Mesenchymal stem cell (in vitro differentiated cells and primary cell): ENCODE measurements around the gene ARHGAP1.

Experiments
- DNase-seq: peaks from one replicate; pipeline ENCODE4 v3.0.0-alpha.2; 2013
- H2AFZ ChIP-seq: one replicate; pipeline ENCODE4 v1.6.1; 2013; ENCODE audit warnings: low read depth, mild to moderate bottlenecking, control low read depth, inconsistent platforms, low read length, moderate library complexity
- H2AK5ac ChIP-seq: 2 replicates; pipeline ENCODE4 v1.6.1; 2013; ENCODE audit warnings: low read length, moderate library complexity, mild to moderate bottlenecking, inconsistent platforms; ENCODE audit not compliant: severe bottlenecking
- H2BK120ac ChIP-seq: one replicate; pipeline ENCODE4 v1.6.1; 2013; ENCODE audit warnings: low read depth, mild to moderate bottlenecking, inconsistent platforms, low read length, moderate library complexity
- H2BK12ac ChIP-seq, 2 experiments: one replicate each; pipeline ENCODE4 v1.6.1; 2013; ENCODE audit warnings: inconsistent platforms in 2 of 2, low read length in 2 of 2, mild to moderate bottlenecking in 2 of 2, moderate library complexity in 2 of 2, control low read depth in 1 of 2
- H2BK15ac ChIP-seq: one replicate; pipeline ENCODE4 v1.6.1; 2013; ENCODE audit warnings: mild to moderate bottlenecking, low read depth, inconsistent platforms; ENCODE audit not compliant: poor library complexity, severe bottlenecking
- H2BK5ac ChIP-seq: 2 replicates; pipeline ENCODE4 v1.6.1; 2013; ENCODE audit warnings: low read depth, mild to moderate bottlenecking, low read length, control low read depth, inconsistent platforms; ENCODE audit not compliant: poor library complexity, severe bottlenecking
- H3K14ac ChIP-seq, 2 experiments: one replicate each; pipeline ENCODE4 v1.6.1; 2013; ENCODE audit warnings: inconsistent platforms in 2 of 2, low read length in 2 of 2, control low read depth in 1 of 2, mild to moderate bottlenecking in 1 of 2, moderate library complexity in 1 of 2
- H3K18ac ChIP-seq, 2 experiments: one replicate each; pipeline ENCODE4 v1.6.1; 2013; ENCODE audit warnings: inconsistent platforms in 2 of 2, low read length in 2 of 2, control low read depth in 1 of 2, low read depth in 1 of 2, mild to moderate bottlenecking in 1 of 2
- H3K23ac ChIP-seq, 2 experiments: one replicate each; pipeline ENCODE4 v1.6.1; 2013; ENCODE audit warnings: inconsistent platforms in 2 of 2, low read length in 2 of 2, mild to moderate bottlenecking in 2 of 2, moderate library complexity in 2 of 2, control low read depth in 1 of 2
- H3K27ac ChIP-seq: 2 replicates; pipeline ENCODE4 v1.5.1; 2013; ENCODE audit warnings: mild to moderate bottlenecking, moderate library complexity, low read length, control low read depth, inconsistent platforms; ENCODE audit not compliant: poor library complexity, severe bottlenecking
- H3K27me3 ChIP-seq, 2 experiments: 2 replicates each; pipeline versions ENCODE4 v1.6.1 to v1.7.0; 2013; ENCODE audit warnings: low read length in 2 of 2, mild to moderate bottlenecking in 2 of 2, moderate library complexity in 2 of 2, control low read depth in 1 of 2, inconsistent platforms in 1 of 2; ENCODE audit not compliant: control insufficient read depth in 1 of 2, insufficient read depth in 1 of 2
- H3K36me3 ChIP-seq, 2 experiments: 2 replicates each; pipeline versions ENCODE4 v1.6.1 to v1.7.0; 2013; ENCODE audit warnings: low read length in 2 of 2, control low read depth in 1 of 2, inconsistent platforms in 1 of 2, low read depth in 1 of 2, mild to moderate bottlenecking in 1 of 2; ENCODE audit not compliant: insufficient read depth in 2 of 2, control insufficient read depth in 1 of 2
- H3K4ac ChIP-seq, 2 experiments: one replicate each; pipeline ENCODE4 v1.6.1; 2013; ENCODE audit warnings: inconsistent platforms in 2 of 2, low read length in 2 of 2, mild to moderate bottlenecking in 2 of 2, moderate library complexity in 2 of 2, control low read depth in 1 of 2, low read depth in 1 of 2
- H3K4me1 ChIP-seq: 2 replicates; pipeline ENCODE4 v1.6.1; 2013; ENCODE audit warnings: low read depth, low read length, control low read depth; ENCODE audit not compliant: control insufficient read depth, insufficient read depth
- H3K4me2 ChIP-seq: 2 replicates; pipeline ENCODE4 v1.6.1; 2013; ENCODE audit warnings: low read length, mild to moderate bottlenecking, inconsistent platforms; ENCODE audit not compliant: poor library complexity, severe bottlenecking
- H3K4me3 ChIP-seq, 2 experiments: 2 replicates each; pipeline versions ENCODE4 v1.5.1 to v1.7.0; 2013; ENCODE audit warnings: low read length in 2 of 2, mild to moderate bottlenecking in 2 of 2, control low read depth in 1 of 2, low read depth in 1 of 2; ENCODE audit not compliant: insufficient read depth in 1 of 2
- H3K79me1 ChIP-seq: replicated peaks from 2 replicates; pipeline ENCODE4 v1.6.1; 2013; ENCODE audit warnings: mild to moderate bottlenecking, control low read depth, low read length, inconsistent platforms; ENCODE audit not compliant: poor library complexity, severe bottlenecking
- H3K9ac ChIP-seq: 2 replicates; pipeline ENCODE4 v1.7.0; 2013; ENCODE audit warnings: mild to moderate bottlenecking, low read length, moderate library complexity
- H3K9me3 ChIP-seq: 2 replicates; pipeline ENCODE4 v1.7.0; 2013; ENCODE audit warnings: mild to moderate bottlenecking, low read length; ENCODE audit not compliant: control insufficient read depth
- H4K8ac ChIP-seq: one replicate; pipeline ENCODE4 v1.6.1; 2013; ENCODE audit warnings: inconsistent platforms, mild to moderate bottlenecking, low read length, moderate library complexity
- H4K91ac ChIP-seq: one replicate; pipeline ENCODE4 v1.6.1; 2013; ENCODE audit warnings: mild to moderate bottlenecking, low read length, inconsistent platforms
- WGBS: methylation state at CpG from one replicate; pipeline ENCODE4 v1.1.7; 2013; ENCODE audit warnings: mixed read lengths; 5-methylcytosine and 5-hydroxymethylcytosine counted together

The ARHGAP1 gene

GRCh38 chr11:46674463-46675287, 25.7 kb downstream of the ARHGAP1 start:
- Histone ChIP-seq H3K23ac (no peak overlapping the region), H2BK15ac (no peak overlapping the region), H3K36me3 (peaks cover 71 to 77% of the 10 kb centered on the region in 2 experiments), H3K27ac (peak overlapping the region; percentile 63), H3K9me3 (no peaks in the 10 kb centered on the region), H3K9ac (peak overlapping the region; percentile 80), H3K27me3 (no peaks in the 10 kb centered on the region), H4K8ac (peak overlapping the region; percentile 47), H2AFZ (no peak overlapping the region), H3K4ac (peak overlapping the region in 1 of 2 experiments; percentile 13), H3K4me3 (no peak overlapping the region), H3K18ac (peak overlapping the region in 1 of 2 experiments; percentile 58), H4K91ac (no peak overlapping the region), H2BK5ac (no peak overlapping the region), H3K14ac (no peak overlapping the region), H2BK12ac (no peak overlapping the region), H2BK120ac (no peak overlapping the region), H2AK5ac (peak overlapping the region; percentile 56), H3K4me1 (peaks cover 32% of the 10 kb centered on the region), H3K4me2 (no peak overlapping the region), H3K79me1 (peaks cover 8% of the 10 kb centered on the region)
- 25% methylated on average over 8 of the region's 12 CpGs for WGBS
- DNase-seq: no peak

- Histone ChIP-seq H3K4me2 (no peak overlapping the region), H3K9ac (no peak overlapping the region), H3K14ac (no peak overlapping the region), H3K9me3 (no peaks in the 10 kb centered on the region), H2AFZ (no peak overlapping the region), H2BK15ac (no peak overlapping the region), H2BK120ac (no peak overlapping the region), H3K27ac (no peak overlapping the region), H3K4me3 (no peak overlapping the region), H3K18ac (no peak overlapping the region), H3K23ac (no peak overlapping the region), H3K4me1 (peaks cover 32% of the 10 kb centered on the region), H4K8ac (no peak overlapping the region), H3K27me3 (no peaks in the 10 kb centered on the region), H2AK5ac (no peak overlapping the region), H3K36me3 (peaks cover 67 to 77% of the 10 kb centered on the region in 2 experiments), H2BK5ac (no peak overlapping the region), H3K4ac (no peak overlapping the region), H4K91ac (no peak overlapping the region), H2BK12ac (no peak overlapping the region), H3K79me1 (peaks cover 4% of the 10 kb centered on the region)
- DNase-seq: no peak
- 93% methylated on average over 5 of the region's 6 CpGs for WGBS
Observed at GRCh38 chr11:46673713-46674462, 26.5 kb downstream of the ARHGAP1 start.

- WGBS: 95% methylated on average over 6 of the region's 7 CpGs
- no peak overlapping the region for H4K8ac ChIP-seq
Observed at GRCh38 chr11:46672381-46672839, 28.0 kb downstream of the ARHGAP1 start.

GRCh38 chr11:46671958-46672315, 28.5 kb downstream of the ARHGAP1 start:
- Histone ChIP-seq H4K8ac (no peak overlapping the region), H3K9me3 (no peaks in the 10 kb centered on the region), H3K4me3 (no peak overlapping the region), H2AK5ac (no peak overlapping the region), H3K79me1 (peaks cover 1% of the 10 kb centered on the region), H3K4ac (no peak overlapping the region), H3K18ac (no peak overlapping the region), H3K4me1 (peaks cover 24% of the 10 kb centered on the region), H3K27ac (no peak overlapping the region), H3K4me2 (no peak overlapping the region), H3K9ac (no peak overlapping the region), H2BK5ac (no peak overlapping the region), H3K27me3 (no peaks in the 10 kb centered on the region), H3K14ac (no peak overlapping the region), H3K23ac (no peak overlapping the region), H2BK15ac (no peak overlapping the region), H2AFZ (no peak overlapping the region), H4K91ac (no peak overlapping the region), H2BK120ac (no peak overlapping the region), H2BK12ac (no peak overlapping the region), H3K36me3 (peaks cover 70 to 79% of the 10 kb centered on the region in 2 experiments)
- DNase-seq: no peak
- WGBS: 96% methylated on average over 10 of the region's 10 CpGs

More at GRCh38 chr11:46672381-46672839, 28.0 kb downstream of the ARHGAP1 start:
- H3K36me3 ChIP-seq: peaks cover 69 to 79% of the 10 kb centered on the region in 2 experiments
- no peak overlapping the region for H3K4me2 ChIP-seq
- H2BK120ac ChIP-seq: no peak overlapping the region
- no peak overlapping the region for H2AFZ ChIP-seq
- H3K9me3 ChIP-seq: no peaks in the 10 kb centered on the region
- no peak overlapping the region for H3K9ac ChIP-seq
- no peak overlapping the region for H2BK15ac ChIP-seq
- no peak overlapping the region for H3K18ac ChIP-seq
- peaks cover 24% of the 10 kb centered on the region for H3K4me1 ChIP-seq
- peaks cover 4% of the 10 kb centered on the region for H3K79me1 ChIP-seq
- no peak overlapping the region for H4K91ac ChIP-seq
- H3K4ac ChIP-seq: no peak overlapping the region
- H3K27me3 ChIP-seq: no peaks in the 10 kb centered on the region
- no peak overlapping the region for H2AK5ac ChIP-seq
- DNase-seq: no peak
- H3K27ac ChIP-seq: no peak overlapping the region
- no peak overlapping the region for H3K23ac ChIP-seq
- no peak overlapping the region for H2BK12ac ChIP-seq
- no peak overlapping the region for H3K14ac ChIP-seq
- no peak overlapping the region for H3K4me3 ChIP-seq
- no peak overlapping the region for H2BK5ac ChIP-seq
